Measurements from ENCODE around the gene SIL1. TPM values are rescaled to one million over a fixed set of nuclear protein-coding genes. Genes with fewer than 3 reads are reported as not detected.

The SIL1 gene
- total and polyA plus RNA-seq, 2 of the 4 experiments (the other 2 are of a cell fraction) = 56.1 to 66.0 TPM

DNA sequence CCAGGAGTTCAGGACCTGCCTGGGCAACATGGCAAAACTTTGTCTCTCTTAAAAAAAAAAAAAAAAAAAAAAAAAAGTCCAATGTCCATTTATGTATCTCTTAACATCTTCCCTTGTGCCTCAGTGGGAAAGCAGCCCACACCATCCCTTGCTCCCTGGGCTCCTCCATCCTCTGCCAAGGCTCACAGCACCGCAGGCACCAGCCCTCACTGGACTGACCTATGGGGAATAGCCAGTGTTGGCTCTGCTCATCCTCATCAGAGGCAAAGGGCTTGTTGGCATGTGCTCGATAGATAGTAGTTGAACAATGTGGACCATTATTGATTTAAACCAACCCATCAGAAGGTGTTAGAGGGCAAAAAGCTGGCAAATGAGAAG, 261.2 kb downstream of the SIL1 start:
- H3K36me3 ChIP-seq (ENCODE audit: control insufficient read depth, insufficient read depth, low read length) = peaks cover 44% of the 10 kb centered on the region
- in situ Hi-C loops (cut with MboI; ENCODE audit: low sequenced_read_pairs) (no loop called here), dilution Hi-C loops (cut with HindIII; ENCODE audit: low sequenced_read_pairs, unreplicated experiment) (no loop called here), intact Hi-C loops (cut with micrococcal nuclease) (no loop called here)
- H3K27ac ChIP-seq (ENCODE audit: insufficient read depth, low read length) = no peak overlapping the region
- no peak overlapping the region for H3K4me2 ChIP-seq (ENCODE audit: low read depth, low read length)
- WGBS, 2 experiments (ENCODE audit: extremely low coverage in 2 of 2, insufficient read length in 1 of 2) = no CpG with 5 or more reads among the region's 2 CpGs
- H3K4ac ChIP-seq (ENCODE audit: low read depth, low read length) = no peak overlapping the region
- DNase-seq (no peak), ATAC-seq (ENCODE audit: low read depth) (no peak)
- H3K9me1 ChIP-seq (ENCODE audit: insufficient read depth, low read length) = 0 out of 2 replicates have a peak, but pooled peaks cover 8% of the 10 kb centered on the region
- peaks cover 0 to 12% of the 10 kb centered on the region in 2 experiments; a peak in 2 of 4 replicates for H3K79me1 ChIP-seq (ENCODE audit: low read depth in 1 of 2, low read length in 2 of 2)
- H3K9me3 ChIP-seq (ENCODE audit: control insufficient read depth, insufficient read depth, low read length) = no peaks in the 10 kb centered on the region
- H2BK15ac ChIP-seq (ENCODE audit: low read depth, low read length) = no peak overlapping the region
- ChIA-PET CTCF (interaction anchor here (0.7 kb wide), 1 partner anchor 89 kb away, joined by 3 read pairs; no protein-coding TSS in a partner anchor), POLR2A (ENCODE audit: unreplicated experiment) (no interaction called here)
- H3K14ac ChIP-seq (replicated peaks; ENCODE audit: low read depth, low read length) = no peak overlapping the region
- no peak overlapping the region for H2AFZ ChIP-seq (replicated peaks; ENCODE audit: low read length, poor library complexity)
- H3K56ac ChIP-seq (ENCODE audit: extremely low read depth, insufficient read depth, low read length) = no peak overlapping the region
- peaks cover 3% of the 10 kb centered on the region; the same call in 1 of the 2 replicates for H4K20me1 ChIP-seq (ENCODE audit: insufficient read depth, low read length)
- no peak overlapping the region for H2BK5ac ChIP-seq (ENCODE audit: low read depth, low read length, poor library complexity, severe bottlenecking)
- H2BK20ac ChIP-seq (ENCODE audit: low read depth, low read length) = no peak overlapping the region
- no peak overlapping the region for H3K18ac ChIP-seq (ENCODE audit: low read depth, low read length)
- BruUV-seq (replicated peaks) = no TSS peak
- no peak overlapping the region for H4K5ac ChIP-seq (ENCODE audit: low read depth, low read length)
- no peak overlapping the region for H2AK9ac ChIP-seq (replicated peaks; ENCODE audit: low read depth, low read length, poor library complexity)
- no peak overlapping the region for H3K23ac ChIP-seq (ENCODE audit: low read depth, low read length)
- H3K9ac ChIP-seq (ENCODE audit: low read depth, low read length) = no peak overlapping the region
- no peak for TF ChIP-seq RAD21 (IDR thresholded peaks at IDR 0.05; ENCODE audit: low read length)
- no peak for TF ChIP-seq RFX5 (IDR thresholded peaks at IDR 0.05; ENCODE audit: low read depth, low read length)
- no peaks in the 10 kb centered on the region for H3K27me3 ChIP-seq (ENCODE audit: control insufficient read depth, insufficient read depth, low read length)
- H4K91ac ChIP-seq (ENCODE audit: insufficient read depth, low read depth, low read length) = no peak overlapping the region
- no peak overlapping the region for H3K4me3 ChIP-seq (ENCODE audit: insufficient read depth, low read depth, low read length)
- no peak overlapping the region for H4K8ac ChIP-seq (ENCODE audit: low read depth in 2 of 2, low read length in 2 of 2)
- H2BK120ac ChIP-seq (ENCODE audit: low read depth, low read length) = no peak overlapping the region
- H3K4me1 ChIP-seq (ENCODE audit: control insufficient read depth, insufficient read depth, low read length) = no peaks in the 10 kb centered on the region
- H2AK5ac ChIP-seq (ENCODE audit: low read depth, low read length) = no peak overlapping the region
